NB4 (cell line): Measurements from ENCODE around the gene ADAM12.

ENCODE experiments used
- DNase-seq: peaks from one replicate; pipeline ENCODE4 v3.0.0; 2010; ENCODE audit warnings: low read depth
- H3K4me3 ChIP-seq: one replicate; pipeline ENCODE4 v1.5.1; 2011; ENCODE audit warnings: mild to moderate bottlenecking, low read depth, low read length, moderate library complexity
- CTCF ChIP-seq: IDR thresholded peaks from one replicate; pipeline ENCODE4 v1.5.1; 2012; ENCODE audit warnings: low read depth, low read length
- MAX ChIP-seq: IDR thresholded peaks from 2 replicates; pipeline ENCODE4 v1.6.1; 2011; ENCODE audit warnings: low read depth, low read length
- MYC ChIP-seq: IDR thresholded peaks from 2 replicates; pipeline ENCODE4 v1.6.1; 2011; ENCODE audit warnings: low read depth, low read length
- POLR2A ChIP-seq: IDR thresholded peaks from 2 replicates; pipeline ENCODE4 v1.6.1; 2011; ENCODE audit warnings: mild to moderate bottlenecking; ENCODE audit not compliant: insufficient read length; ENCODE audit errors: extremely low read depth

Gene ADAM12

GRCh38 chr10:125985557-125986240 lies 402.6 kb downstream of the ADAM12 start:
- TF ChIP-seq CTCF, result no peak
- no peak for TF ChIP-seq POLR2A
- TF ChIP-seq MAX, result no peak
- no peak for TF ChIP-seq MYC

DNA sequence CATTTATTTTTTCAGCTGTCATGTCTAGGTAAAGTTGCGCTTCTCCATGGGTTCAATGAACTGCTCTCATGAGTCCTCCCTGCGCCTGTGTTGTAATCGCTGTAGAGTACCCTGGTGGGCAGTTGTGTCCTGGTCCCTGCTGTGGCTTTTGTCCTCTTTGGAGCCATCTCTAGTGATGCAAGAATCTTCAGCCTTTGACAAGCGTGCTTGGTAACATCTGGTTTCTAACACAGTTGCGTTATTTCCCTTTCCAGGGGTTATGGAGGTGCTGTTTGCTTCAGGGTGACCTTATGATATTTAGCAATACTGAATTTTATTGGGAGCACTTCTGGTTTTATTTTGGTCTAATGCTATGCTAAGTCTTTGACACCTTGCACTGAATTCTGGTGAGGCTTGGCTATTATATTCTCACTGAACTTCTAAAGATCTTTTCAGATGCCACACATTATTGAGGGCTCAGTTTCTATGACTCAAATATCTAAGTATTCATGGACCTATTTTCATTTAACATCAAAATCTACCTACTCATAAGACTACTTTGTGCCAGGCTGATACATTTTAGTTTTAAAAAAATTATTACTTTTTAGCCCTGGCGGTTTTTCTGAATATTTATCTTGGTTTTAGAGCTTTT lies 403.3 kb downstream of the ADAM12 start:
- H3K4me3 ChIP-seq, result no peak overlapping the region
- DNase-seq, result peak; percentile 23
- no peak for TF ChIP-seq MYC

More at GRCh38 chr10:125985557-125986240, 402.6 kb downstream of the ADAM12 start:
- DNase-seq, result no peak
- no peak overlapping the region for H3K4me3 ChIP-seq

- no peak overlapping the region for H3K4me3 ChIP-seq
- TF ChIP-seq CTCF (no peak), POLR2A (no peak), MAX (no peak), MYC (no peak)
- no peak for DNase-seq
Observed at GRCh38 chr10:125984346-125984745, 403.9 kb downstream of the ADAM12 start.

- no peak overlapping the region for H3K4me3 ChIP-seq
- TF ChIP-seq POLR2A (no peak), MAX (no peak), MYC (no peak), CTCF (no peak)
- DNase-seq, result no peak
Observed at GRCh38 chr10:125983656-125984055, 404.6 kb downstream of the ADAM12 start.

GRCh38 chr10:125983161-125983560 lies 405.1 kb downstream of the ADAM12 start:
- no peak overlapping the region for H3K4me3 ChIP-seq
- no peak for DNase-seq
- TF ChIP-seq CTCF, result no peak
- TF ChIP-seq MAX, result no peak
- TF ChIP-seq MYC, result no peak
- no peak for TF ChIP-seq POLR2A

DNA sequence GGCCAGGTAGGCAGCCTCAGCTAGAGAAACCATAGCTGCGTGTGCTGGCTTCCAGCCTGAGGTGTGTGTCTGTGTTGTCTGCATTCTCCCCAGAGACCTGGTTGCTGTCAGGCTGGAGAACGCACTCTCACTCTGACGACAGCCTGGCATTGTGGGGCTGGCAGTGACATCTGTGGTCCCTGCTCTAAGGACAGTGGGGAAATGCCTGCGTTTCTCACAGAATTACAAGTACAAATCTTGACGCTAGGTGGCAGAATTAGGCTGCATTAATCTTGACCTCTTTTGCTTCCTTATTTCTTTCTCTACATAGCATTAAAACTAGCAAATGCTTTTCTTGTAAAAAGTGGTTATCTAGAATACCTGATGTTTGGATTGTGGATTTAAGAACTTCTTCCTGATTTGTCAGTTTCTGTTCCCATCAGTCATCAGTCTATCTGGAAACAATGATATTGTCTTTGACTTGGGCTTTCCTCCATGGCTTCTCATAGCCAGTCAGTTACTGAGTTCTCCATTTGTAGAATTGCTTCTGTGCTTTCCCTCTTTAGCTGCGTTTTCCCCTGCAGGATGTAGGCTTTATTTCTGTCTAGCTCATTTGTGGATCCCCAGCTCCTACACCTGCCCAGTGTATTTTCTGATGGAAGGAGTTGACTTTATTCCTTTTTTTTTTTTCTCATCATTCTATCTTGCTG lies 405.9 kb downstream of the ADAM12 start:
- TF ChIP-seq MAX (0 out of 2 replicates have a peak, but pooled peaks have one; percentile 12), CTCF (peak; percentile 33), MYC (no peak)
- DNase-seq, result peak; percentile 72
- no peak overlapping the region for H3K4me3 ChIP-seq
